ENCODE measurements around the gene KCTD20.

The KCTD20 gene

GRCh38 chr6:36413489-36414480 is 29.0 kb upstream of the KCTD20 start:
- TF ChIP-seq SPI1 (IDR thresholded peaks at IDR 0.05; ENCODE audit: borderline replicate concordance, low read depth) (no peak), REST (IDR thresholded peaks at IDR 0.05; ENCODE audit: insufficient replicate concordance, low read depth) (no peak), GABPA (IDR thresholded peaks at IDR 0.05; ENCODE audit: low read depth) (no peak), CTCF (IDR thresholded peaks at IDR 0.05; ENCODE audit: insufficient read depth, low read length) (no peak), POLR2AphosphoS5 (IDR thresholded peaks at IDR 0.05; ENCODE audit: low read depth) (no peak)
- no peak for DNase-seq (ENCODE audit: low read depth in 1 of 2, low spot score in 1 of 2)
- no peak overlapping the region for H3K4me3 ChIP-seq (replicated peaks; ENCODE audit: insufficient read depth, low read length)
- H3K27me3 ChIP-seq (ENCODE audit: insufficient read depth, poor library complexity, severe bottlenecking): no peaks in the 10 kb centered on the region
- no peak overlapping the region for H3K27ac ChIP-seq (replicated peaks)

- no peak for DNase-seq (ENCODE audit: low read depth in 1 of 2, low spot score in 1 of 2)
- no peaks in the 10 kb centered on the region for H3K27me3 ChIP-seq (ENCODE audit: insufficient read depth, poor library complexity, severe bottlenecking)
- H3K4me3 ChIP-seq (replicated peaks; ENCODE audit: insufficient read depth, low read length): no peak overlapping the region
- TF ChIP-seq CTCF (IDR thresholded peaks at IDR 0.05; ENCODE audit: insufficient read depth, low read length): no peak
- no peak for TF ChIP-seq SPI1 (IDR thresholded peaks at IDR 0.05; ENCODE audit: borderline replicate concordance, low read depth)
- TF ChIP-seq GABPA (IDR thresholded peaks at IDR 0.05; ENCODE audit: low read depth): no peak
- no peak for TF ChIP-seq REST (IDR thresholded peaks at IDR 0.05; ENCODE audit: insufficient replicate concordance, low read depth)
- no peak for TF ChIP-seq POLR2AphosphoS5 (IDR thresholded peaks at IDR 0.05; ENCODE audit: low read depth)
- no peak overlapping the region for H3K27ac ChIP-seq (replicated peaks)
Measured at GRCh38 chr6:36414481-36414880, 28.3 kb upstream of the KCTD20 start.

- no peak for DNase-seq (ENCODE audit: low read depth in 1 of 2, low spot score in 1 of 2)
- H3K27me3 ChIP-seq (ENCODE audit: insufficient read depth, poor library complexity, severe bottlenecking): no peaks in the 10 kb centered on the region
- H3K4me3 ChIP-seq (replicated peaks; ENCODE audit: insufficient read depth, low read length): no peak overlapping the region
- TF ChIP-seq REST (IDR thresholded peaks at IDR 0.05; ENCODE audit: insufficient replicate concordance, low read depth): no peak
- no peak for TF ChIP-seq SPI1 (IDR thresholded peaks at IDR 0.05; ENCODE audit: borderline replicate concordance, low read depth)
- TF ChIP-seq CTCF (IDR thresholded peaks at IDR 0.05; ENCODE audit: insufficient read depth, low read length): no peak
- no peak for TF ChIP-seq GABPA (IDR thresholded peaks at IDR 0.05; ENCODE audit: low read depth)
- no peak for TF ChIP-seq POLR2AphosphoS5 (IDR thresholded peaks at IDR 0.05; ENCODE audit: low read depth)
- H3K27ac ChIP-seq (replicated peaks): no peak overlapping the region
Measured at GRCh38 chr6:36418558-36418957, 24.2 kb upstream of the KCTD20 start.
